NCI-H2171 (cell line): ENCODE data around the gene FECH.
A peak's percentile ranks its signal among the peaks of the same experiment; 100 is the strongest.
"Not testable (repeated sequence)": the region's sequence is repeated elsewhere in the genome, so short reads cannot be mapped to it uniquely, and the experiment has no call there.

Experiments
- DNase-seq: peaks from one replicate; lab custom pipeline; 2025; lab: John Stamatoyannopoulos, UW

Gene FECH

GRCh38 chr18:57586251-57587049 lies at the start of gene FECH:
FECH (minus strand) TSS chr18:57586702; CDS start chr18:57586620, 82 bp downstream.
- peak; percentile 37 for DNase-seq

GRCh38 chr18:57635003-57635822 lies 48.7 kb upstream of the FECH start:
- DNase-seq, result no peak

- DNase-seq, result no peak
Observed at GRCh38 chr18:57631697-57632096, 45.2 kb upstream of the FECH start.

- no peak for DNase-seq
Observed at GRCh38 chr18:57630754-57631595, 44.5 kb upstream of the FECH start.

GRCh38 chr18:57630002-57630753 lies 43.7 kb upstream of the FECH start:
- peak; percentile 94 for DNase-seq

GRCh38 chr18:57629422-57629821 lies 42.9 kb upstream of the FECH start:
- no peak for DNase-seq

- DNase-seq, result no peak
Observed at GRCh38 chr18:57627488-57627887, 41.0 kb upstream of the FECH start.

- DNase-seq, result no peak
Observed at GRCh38 chr18:57624988-57625387, 38.5 kb upstream of the FECH start.

- no peak for DNase-seq
Observed at GRCh38 chr18:57621246-57621604, 34.7 kb upstream of the FECH start.

GRCh38 chr18:57619876-57620275 lies 33.4 kb upstream of the FECH start:
- no peak for DNase-seq

GRCh38 chr18:57618910-57619309 lies 32.4 kb upstream of the FECH start:
- no peak for DNase-seq

GRCh38 chr18:57603871-57604270 lies 17.4 kb upstream of the FECH start:
- DNase-seq, result no peak

- DNase-seq, result no peak
Observed at GRCh38 chr18:57595347-57595746, 8.8 kb upstream of the FECH start.

- not testable (repeated sequence) for DNase-seq
Observed at GRCh38 chr18:57592716-57593115, 6.2 kb upstream of the FECH start.

- no peak for DNase-seq
Observed at GRCh38 chr18:57589161-57589560, 2.7 kb upstream of the FECH start.

- DNase-seq, result no peak
Observed at GRCh38 chr18:57587098-57587661, 678 bp upstream of the FECH start.

GRCh38 chr18:57585855-57586250 lies 649 bp downstream of the FECH start:
- DNase-seq, result no peak

GRCh38 chr18:57585421-57585820 lies 1.1 kb downstream of the FECH start:
- no peak for DNase-seq

- no peak for DNase-seq
Observed at GRCh38 chr18:57584444-57584843, 2.1 kb downstream of the FECH start.

GRCh38 chr18:57583297-57583835 lies 3.1 kb downstream of the FECH start:
- DNase-seq, result no peak
